GM12891 (cell line): ENCODE results near the gene GOLGA6L7.
"Not testable (repeated sequence)": the region's sequence is repeated elsewhere in the genome, so short reads cannot be mapped to it uniquely, and the experiment has no call there.

ENCODE experiments used
- DNase-seq: peaks from one replicate; pipeline ENCODE4 v3.0.0; 2011; ENCODE audit warnings: low spot score; ENCODE audit not compliant: insufficient read length
- FAIRE-seq: peaks from 2 replicates; lab custom pipeline; 2011; peaks lifted over from hg19 to GRCh38; lab: Jason Lieb, UNC
- PAX5 ChIP-seq: IDR thresholded peaks from 2 replicates; pipeline ENCODE4 v1.6.1; 2011; ENCODE audit warnings: low read length, moderate library complexity, mild to moderate bottlenecking; ENCODE audit not compliant: insufficient read depth, severe bottlenecking
- POLR2A ChIP-seq: IDR thresholded peaks from 2 replicates; pipeline ENCODE4 v1.6.1; 2011; ENCODE audit warnings: low read depth, low read length, control low read depth
- POLR2AphosphoS5 ChIP-seq: IDR thresholded peaks from 2 replicates; pipeline ENCODE4 v1.6.1; 2011; ENCODE audit warnings: low read depth, low read length, control low read depth
- POU2F2 ChIP-seq: IDR thresholded peaks from 2 replicates; pipeline ENCODE4 v1.6.1; 2011; ENCODE audit warnings: low read depth, mild to moderate bottlenecking, control low read depth, low read length, moderate library complexity
- SPI1 ChIP-seq: IDR thresholded peaks from 2 replicates; pipeline ENCODE4 v1.6.1; 2011; ENCODE audit warnings: low read depth, low read length, control low read depth
- TAF1 ChIP-seq: IDR thresholded peaks from 2 replicates; pipeline ENCODE4 v1.6.1; 2011; ENCODE audit warnings: low read depth, low read length, control low read depth

GOLGA6L7 gene

GRCh38 chr15:28871168-28871567 lies 22.7 kb upstream of the GOLGA6L7 start:
- no peak for FAIRE-seq
- TF ChIP-seq TAF1 (no peak), POU2F2 (no peak)
- DNase-seq, result no peak

GRCh38 chr15:28868744-28869345 lies 20.4 kb upstream of the GOLGA6L7 start:
- FAIRE-seq, result no peak
- TF ChIP-seq TAF1 (no peak), POU2F2 (no peak), POLR2AphosphoS5 (no peak), SPI1 (no peak), PAX5 (no peak), POLR2A (no peak)

GRCh38 chr15:28861589-28862293 lies 13.3 kb upstream of the GOLGA6L7 start:
- not testable (repeated sequence) for DNase-seq, FAIRE-seq

More at GRCh38 chr15:28868744-28869345, 20.4 kb upstream of the GOLGA6L7 start:
- no peak for DNase-seq

DNA sequence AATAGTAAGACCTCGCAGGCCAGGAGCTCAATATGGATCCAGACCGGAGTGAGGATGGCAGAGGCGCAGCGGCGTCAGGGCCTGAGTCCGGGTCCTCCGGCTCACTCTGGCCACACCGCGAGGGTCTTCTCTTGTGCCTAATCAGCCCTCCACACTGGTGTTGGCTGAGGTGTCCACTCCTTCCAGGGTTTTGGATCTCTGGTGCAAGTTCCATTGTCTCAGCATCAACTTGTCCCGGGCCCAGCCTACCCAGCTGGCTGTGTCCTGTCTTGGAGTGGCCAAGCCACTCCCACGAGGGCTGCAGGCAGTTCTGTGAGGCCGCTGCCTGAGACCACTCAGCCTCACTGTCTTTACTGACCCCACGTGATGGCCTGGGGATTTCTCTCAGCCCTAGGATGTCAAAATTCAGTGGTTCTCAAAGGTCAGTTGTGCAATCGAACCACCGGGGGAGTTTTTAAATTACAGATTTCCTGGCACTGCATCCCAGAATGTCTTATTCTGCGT lies 12.6 kb upstream of the GOLGA6L7 start:
- DNase-seq (no peak), FAIRE-seq (no peak)
- TF ChIP-seq POLR2AphosphoS5, result no peak
- TF ChIP-seq TAF1, result no peak
- no peak for TF ChIP-seq POLR2A
- no peak for TF ChIP-seq POU2F2

DNA sequence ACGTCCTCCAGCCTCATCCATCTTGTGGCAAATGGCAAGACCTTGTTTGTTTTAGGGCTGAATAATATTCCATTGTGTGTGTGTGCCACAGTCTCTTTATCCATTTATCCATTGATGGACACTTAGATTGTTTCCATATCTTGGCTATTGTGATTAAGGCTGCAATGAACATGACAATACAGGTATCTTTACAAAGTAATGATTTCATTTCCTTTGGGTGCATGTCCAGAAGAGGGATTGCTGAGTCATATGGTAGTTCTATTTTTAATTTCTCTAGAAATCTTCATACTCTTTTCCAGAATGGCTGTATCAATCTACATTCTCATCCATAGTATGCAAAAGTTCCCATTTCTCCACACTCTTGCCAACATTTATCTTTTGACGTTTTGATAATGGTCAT lies 6.1 kb upstream of the GOLGA6L7 start:
- not testable (repeated sequence) for FAIRE-seq, DNase-seq

GRCh38 chr15:28853654-28854053 lies 5.2 kb upstream of the GOLGA6L7 start:
- DNase-seq, FAIRE-seq: not testable (repeated sequence)

DNA sequence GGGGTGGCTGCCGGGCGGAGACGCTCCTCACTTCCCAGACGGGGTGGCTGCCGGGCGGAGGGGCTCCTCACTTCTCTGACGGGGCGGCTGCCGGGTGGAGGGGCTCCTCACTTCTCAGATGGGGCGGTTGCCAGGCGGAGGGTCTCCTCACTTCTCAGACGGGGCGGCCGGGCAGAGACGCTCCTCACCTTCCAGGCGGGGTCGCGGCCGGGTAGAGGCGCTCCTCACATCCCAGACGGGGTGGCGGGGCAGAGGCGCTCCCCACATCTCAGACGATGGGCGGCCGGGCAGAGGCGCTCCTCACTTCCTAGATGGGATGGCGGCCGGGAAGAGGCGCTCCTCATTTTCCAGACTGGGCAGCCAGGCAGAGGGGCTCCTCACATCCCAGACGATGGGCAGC lies 1.3 kb upstream of the GOLGA6L7 start:
- FAIRE-seq, DNase-seq: not testable (repeated sequence)

DNA sequence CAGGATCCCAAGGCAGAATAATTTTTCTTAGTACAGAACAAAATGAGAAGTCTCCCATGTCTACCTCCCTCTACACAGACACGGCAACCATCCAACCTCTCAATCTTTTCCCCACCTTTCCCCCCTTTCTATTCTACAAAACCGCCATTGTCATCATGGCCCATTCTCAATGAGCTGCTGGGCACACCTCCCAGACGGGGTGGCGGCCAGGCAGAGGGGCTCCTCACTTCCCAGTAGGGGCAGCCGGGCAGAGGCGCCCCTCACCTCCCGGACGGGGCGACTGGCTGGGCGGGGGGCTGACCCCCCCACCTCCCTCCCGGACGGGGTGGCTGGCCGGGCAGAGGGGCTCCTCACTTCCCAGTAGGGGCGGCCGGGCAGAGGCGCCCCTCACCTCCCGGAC lies 827 bp upstream of the GOLGA6L7 start:
- DNase-seq, FAIRE-seq: not testable (repeated sequence)

- not testable (repeated sequence) for FAIRE-seq, DNase-seq
Measured at GRCh38 chr15:28847959-28848358, 485 bp downstream of the GOLGA6L7 start.

DNA sequence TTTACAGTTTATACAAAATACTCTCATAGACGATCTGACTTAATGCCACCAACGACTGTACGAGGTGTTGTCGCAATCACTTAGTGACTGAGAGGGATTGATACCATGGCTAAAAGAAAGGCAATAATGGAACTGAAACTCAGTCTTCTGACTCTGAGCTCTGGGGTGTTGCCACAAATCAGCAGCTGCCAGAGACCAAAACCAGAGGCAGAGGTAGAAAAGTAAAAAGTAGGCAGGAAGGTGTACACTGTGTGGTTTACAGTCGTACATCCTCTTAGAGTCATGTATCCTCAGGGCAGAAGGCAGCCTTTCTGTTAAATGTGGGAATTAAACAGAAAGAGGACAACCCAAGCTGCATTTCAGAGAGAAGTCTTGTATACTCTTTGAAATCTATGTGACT lies 1.2 kb downstream of the GOLGA6L7 start:
- not testable (repeated sequence) for DNase-seq, FAIRE-seq

DNA sequence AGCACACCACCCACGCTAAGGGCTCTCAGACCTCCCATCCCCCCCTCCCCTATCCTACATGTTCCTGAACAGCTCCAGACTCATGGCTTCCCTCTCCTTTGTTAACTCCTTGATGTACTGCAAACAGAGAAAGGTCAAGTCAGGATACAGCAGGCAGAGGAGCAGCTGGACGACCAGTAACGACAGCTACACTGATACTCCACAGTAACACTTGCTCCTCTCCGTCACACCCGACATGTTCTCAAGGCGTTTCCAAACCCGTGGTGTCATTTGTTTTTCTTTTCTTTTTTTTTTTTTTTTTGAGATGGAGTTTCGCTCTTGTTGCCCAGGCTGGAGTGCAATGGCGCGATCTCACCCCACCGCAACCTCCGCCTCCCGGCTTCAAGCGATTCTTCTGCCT lies 4.3 kb downstream of the GOLGA6L7 start:
- not testable (repeated sequence) for FAIRE-seq, DNase-seq

GRCh38 chr15:28843520-28843919 lies 4.9 kb downstream of the GOLGA6L7 start:
- FAIRE-seq, DNase-seq: not testable (repeated sequence)

- DNase-seq, FAIRE-seq: not testable (repeated sequence)
Measured at GRCh38 chr15:28842210-28842609, 6.2 kb downstream of the GOLGA6L7 start.

DNA sequence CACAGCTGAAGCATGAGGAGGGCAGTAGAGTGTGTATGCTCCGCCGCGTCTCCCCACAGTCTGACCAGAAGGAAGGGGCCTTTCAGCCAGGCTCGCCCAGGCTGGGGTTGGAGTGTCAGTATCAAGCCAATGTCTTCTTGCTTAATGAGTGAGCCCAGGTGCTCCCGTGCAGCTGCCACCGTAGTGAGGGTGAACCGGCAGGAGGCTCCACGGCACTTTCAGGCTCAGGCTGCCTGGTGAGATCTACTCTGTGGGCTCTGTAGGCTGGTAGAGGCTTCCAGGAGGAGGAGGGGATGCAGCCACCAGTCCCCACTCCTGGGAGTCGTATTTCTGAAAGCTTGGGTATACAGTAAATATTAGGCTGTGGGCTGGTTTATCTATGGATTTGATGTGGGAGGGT lies 8.2 kb downstream of the GOLGA6L7 start:
- not testable (repeated sequence) for FAIRE-seq, DNase-seq

DNA sequence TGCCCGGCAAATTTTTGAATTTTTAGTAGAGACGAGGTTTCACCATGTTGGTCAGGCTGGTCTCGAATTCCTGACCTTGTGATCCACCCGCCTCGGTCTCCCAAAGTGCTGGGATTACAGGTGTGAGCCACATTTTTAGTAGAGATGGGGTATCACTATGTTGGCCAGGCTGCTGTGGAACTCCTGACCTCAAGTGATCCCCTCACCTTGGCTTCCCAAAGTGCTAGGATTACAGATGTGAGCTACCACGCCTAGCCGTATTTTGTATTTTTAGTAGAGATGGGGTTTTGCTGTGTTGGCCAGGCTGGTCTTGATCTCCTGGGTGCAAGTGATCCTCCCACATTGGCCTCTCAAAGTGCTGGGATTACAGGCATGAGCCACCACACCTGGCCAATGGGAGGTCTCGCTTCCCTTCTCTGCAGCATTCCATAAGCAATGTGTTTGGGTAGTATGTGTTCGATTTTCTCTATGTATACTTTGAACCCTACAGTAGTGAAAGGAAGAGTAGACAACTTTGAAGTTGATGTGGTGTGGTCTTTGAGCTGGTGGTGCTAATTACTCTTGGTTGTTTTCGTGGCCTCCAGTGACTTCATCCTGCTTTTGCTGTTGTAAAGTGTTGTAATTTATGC lies 13.4 kb downstream of the GOLGA6L7 start:
- not testable (repeated sequence) for FAIRE-seq, DNase-seq

- not testable (repeated sequence) for FAIRE-seq, DNase-seq
Measured at GRCh38 chr15:28831897-28832587, 16.4 kb downstream of the GOLGA6L7 start.

DNA sequence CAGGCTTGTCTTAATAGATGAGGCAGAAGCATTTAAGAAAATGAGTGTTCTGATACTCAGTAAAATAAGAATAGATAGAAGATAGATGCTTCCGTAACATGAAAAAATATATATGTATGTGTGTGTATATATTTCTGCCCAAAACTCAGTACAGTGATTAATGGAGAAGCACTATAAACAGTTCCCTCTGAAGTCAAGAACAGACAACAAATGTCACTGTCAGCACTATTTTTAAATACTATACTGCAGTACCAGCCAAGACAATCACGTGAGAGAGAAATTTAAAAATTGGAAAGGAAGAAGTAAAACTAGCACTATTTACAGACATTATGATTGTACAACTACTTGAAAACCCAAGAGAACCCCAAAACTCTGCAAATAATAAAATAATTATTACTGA lies 27.0 kb downstream of the GOLGA6L7 start:
- not testable (repeated sequence) for FAIRE-seq, DNase-seq
